Cerebellar nuclear complex (tissue), 1 donor: ENCODE data around the gene LYRM1.
"Not testable (repeated sequence)": the region's sequence is repeated elsewhere in the genome, so short reads cannot be mapped to it uniquely, and the experiment has no call there.

Experiments used
- DNase-seq, 2 experiments: peaks; one replicate each; lab custom pipeline; 2025; lab: John Stamatoyannopoulos, UW

Gene LYRM1

DNA sequence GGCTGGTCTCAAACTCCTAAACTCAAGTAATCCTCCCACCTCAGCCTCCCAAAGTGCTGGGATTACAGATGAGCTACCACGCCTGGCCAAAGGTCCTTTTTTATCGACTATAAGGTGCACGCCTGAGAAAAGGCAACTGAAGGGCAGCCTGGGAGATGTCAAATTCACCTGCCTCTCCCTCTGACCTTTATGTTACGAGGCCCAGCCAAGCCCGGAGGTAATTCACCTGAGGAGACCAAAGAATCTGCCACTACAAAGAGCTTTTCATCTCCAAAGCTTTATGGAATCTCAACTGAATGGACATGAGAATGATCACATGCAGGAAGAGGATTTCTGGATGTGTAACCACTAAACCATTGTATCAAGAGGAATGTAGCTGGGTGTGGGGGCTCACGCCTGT, 37.2 kb downstream of the LYRM1 start:
- no peak for DNase-seq

DNA sequence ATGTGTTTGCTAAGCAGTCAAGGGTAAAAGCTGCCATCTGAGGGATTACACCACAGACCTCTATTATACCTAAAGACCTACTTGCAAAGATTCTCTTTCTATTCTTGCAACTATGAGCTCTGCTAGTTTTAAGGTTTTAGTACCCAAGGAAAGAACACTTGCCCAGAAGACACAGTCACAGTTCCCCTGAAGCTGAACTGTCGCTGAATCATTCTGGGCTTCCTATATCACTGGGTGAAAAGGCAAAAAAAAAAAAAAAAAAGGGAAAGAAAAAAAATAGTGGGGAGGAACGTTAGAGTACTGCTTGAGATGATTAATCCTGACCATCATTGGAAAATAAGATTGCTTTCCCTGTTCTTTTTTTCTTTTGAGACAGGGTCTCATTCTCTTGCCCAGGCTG, 37.9 kb downstream of the LYRM1 start:
- DNase-seq, result no peak

DNA sequence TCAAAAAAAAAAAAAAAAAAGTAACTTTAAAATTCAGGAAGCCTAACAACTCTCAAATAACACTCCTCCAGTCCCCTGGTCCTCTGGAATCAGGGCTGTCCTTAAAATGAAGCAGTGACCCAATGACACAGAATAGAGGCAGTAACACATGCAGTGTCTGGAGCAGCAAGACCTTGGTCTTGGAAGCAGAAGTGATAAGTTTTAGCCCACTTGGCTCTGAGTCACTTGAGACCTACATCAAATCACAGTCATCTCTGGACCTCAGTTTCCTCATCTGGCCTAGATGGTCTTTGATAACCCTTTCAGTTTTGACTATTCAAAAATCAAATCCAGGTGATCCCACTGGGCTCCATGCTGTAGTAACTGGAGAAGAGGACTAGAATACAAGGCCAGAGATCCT, 39.0 kb downstream of the LYRM1 start:
- DNase-seq, result no peak

DNA sequence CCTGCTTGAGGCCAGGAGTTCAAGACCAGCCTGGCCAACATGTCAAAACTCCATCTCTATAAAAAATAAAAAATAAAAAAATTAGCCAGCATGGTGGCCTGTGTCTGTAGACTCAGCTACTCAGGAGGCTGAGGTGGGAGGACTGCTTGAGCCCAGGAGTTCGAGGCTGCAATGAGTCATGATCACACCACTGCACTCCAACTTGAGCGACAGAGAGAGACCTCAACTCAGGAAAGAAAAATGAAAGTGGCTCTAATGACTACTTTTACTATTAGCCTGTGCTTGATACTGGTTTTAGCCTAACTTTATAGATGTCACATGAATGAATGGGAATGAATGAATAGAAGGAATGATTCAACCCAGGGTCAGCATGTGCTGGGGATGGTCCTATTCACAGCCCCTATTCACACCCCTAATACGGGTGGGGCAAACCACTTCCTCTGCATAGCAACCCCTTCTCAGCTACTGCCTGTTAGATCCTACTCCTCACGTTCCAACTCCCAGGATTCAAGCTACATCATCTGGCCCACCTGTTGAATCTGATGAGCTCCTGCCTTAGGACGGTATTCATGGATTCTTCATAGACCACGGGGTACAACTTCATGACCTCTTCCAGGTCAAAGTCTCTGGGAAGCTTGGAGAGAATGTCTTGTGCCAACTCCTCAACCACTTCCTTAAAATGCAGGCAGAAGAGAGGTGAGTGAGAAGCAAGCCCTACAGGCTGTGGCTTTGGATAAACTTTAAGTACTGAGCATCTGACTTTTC, 40.5 kb downstream of the LYRM1 start:
- no peak for DNase-seq

DNA sequence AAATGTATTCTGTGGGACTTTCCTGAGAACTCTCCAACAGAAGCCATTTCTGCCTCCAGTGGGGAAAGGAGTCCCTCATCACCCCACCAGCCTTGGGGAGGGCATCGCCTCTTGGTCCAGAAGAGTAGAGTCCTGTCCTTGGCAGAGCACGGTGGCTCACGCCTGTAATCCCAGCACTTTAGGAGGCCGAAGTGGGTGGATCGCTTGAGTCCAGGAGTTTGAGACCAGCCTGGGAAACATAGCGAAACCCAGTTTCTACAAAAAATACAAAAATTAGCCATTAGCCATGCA, 41.0 kb downstream of the LYRM1 start:
- no peak for DNase-seq

DNA sequence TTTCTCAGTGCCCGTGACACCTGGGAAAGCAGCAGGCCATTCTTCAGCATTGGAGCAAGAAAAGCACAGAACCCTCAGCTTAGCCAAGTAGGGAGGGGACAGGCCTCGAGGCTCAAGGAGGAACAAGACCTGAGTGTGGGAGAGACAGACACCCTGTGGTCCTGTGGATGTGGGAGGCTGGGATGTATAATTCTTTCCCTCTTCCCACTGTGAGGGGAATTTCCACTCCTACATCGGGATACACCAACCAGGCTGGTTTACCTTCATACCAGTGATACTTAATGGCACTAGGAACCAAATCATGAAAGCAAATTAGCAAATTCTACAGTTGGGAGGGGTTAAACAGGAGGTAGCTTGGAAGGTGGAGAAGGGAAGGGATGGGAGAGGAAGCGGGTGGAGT, 41.7 kb downstream of the LYRM1 start:
- no peak for DNase-seq

DNA sequence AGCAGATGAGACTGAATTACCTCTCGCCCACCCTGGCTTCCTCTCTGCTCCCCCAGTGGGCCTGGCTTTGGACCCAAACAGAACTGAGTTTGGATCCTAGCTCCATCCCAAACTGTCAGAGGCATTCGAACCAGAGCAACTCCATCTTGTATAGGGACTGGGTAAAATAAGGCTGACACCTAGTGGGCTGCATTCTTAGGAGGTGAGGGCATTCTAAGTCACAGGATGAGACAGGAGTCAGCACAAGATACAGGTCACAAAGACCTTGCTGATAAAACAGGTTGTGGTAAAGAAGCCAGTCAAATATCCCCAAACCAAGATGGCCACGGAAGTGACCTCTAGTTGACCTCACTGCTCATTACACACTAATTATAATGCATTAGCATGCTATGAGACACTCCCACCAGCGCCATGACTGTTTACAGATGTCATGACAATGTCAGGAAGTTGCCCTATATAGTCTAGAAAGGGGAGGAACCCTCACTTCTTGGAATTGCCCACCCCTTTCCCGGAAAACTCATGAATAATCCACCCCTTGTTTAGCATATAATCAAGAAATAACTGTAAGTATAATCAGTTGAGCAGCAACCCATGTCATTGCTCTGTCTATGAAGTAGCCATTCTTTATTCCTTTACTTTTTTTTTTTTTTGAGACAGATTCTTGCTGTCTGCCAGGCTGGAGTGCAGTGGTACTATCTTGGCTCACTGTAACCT, 44.4 kb downstream of the LYRM1 start:
- no peak for DNase-seq

DNA sequence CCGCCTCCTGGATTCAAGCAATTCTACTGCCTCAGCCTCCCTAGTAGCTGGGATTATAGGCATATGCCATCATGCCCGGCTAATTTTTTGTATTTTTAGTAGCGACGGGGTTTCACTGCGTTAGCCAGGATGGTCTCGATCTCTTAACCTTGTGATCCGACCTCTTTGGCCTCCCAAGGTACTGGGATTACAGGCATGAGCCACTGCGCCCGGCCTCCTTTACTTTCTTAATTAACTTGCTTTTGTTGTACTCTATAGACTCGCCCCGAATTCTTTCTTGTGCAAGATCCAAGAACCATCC, 45.0 kb downstream of the LYRM1 start:
- DNase-seq, result not testable (repeated sequence)

DNA sequence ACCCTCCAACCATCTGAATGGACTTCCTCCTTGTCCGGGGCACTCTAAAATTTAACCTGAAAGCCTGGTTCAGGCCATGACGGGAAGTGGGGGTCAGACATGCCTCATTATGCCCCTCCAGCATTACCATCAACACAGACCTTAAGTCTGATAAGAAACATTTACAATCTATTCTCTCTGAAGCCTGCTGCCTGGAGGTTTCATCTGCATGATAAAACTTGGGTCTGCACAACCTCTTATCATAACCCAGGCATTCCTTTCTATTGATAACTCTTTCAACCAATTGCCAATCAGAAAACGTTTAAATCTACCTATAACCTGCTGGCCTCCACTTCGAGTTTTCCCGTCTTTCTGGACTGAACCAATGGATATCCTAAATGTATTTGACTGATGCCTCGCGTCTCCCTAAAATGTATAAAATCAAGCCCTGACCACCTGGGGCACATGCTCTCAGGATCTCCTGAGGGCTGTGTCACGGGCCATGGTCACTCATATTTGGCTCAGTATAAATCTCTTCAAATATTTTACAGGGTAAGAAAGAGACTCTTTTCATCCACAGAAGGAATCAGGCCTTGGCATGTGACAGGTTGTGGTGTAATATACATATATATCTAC, 45.6 kb downstream of the LYRM1 start:
- DNase-seq, result no peak

DNA sequence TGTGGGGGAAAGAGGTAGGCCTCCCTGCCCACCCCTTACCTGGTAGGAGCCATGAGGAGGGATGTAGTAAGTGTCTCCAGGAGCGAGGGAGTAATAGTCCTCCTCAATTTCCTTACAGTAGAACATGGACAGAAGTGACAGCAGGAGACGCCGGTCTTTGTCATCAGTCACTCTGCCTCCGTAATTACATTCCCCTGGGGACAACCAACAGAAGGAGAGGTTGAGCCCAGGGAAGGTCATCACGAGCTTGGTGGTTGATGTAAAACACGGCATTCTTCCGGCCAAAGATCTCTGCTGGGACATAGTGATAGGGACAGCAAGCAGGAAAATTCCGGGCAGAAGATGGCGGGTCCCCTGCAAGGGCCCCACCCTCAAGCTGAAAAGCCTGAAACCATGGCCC, 47.9 kb downstream of the LYRM1 start:
- no peak for DNase-seq

DNA sequence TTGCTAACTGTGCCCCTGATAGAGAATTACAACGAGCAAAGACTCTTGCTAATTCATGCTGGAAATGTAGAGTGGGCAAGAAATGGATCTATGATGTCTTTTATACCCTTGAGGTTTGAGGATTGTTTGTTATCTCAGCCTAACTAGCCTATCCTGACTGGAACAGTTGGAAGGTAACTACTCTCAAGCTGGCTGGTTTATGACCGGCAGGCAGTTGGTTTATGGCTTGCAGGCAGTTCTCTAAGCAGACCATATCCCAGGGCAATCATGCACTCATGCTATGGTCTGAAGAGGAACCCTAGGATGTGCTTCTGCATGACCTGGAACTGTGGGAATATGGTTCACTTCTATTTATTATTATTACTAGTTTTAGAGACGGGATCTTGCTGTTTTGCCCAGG, 49.1 kb downstream of the LYRM1 start:
- no peak for DNase-seq

DNA sequence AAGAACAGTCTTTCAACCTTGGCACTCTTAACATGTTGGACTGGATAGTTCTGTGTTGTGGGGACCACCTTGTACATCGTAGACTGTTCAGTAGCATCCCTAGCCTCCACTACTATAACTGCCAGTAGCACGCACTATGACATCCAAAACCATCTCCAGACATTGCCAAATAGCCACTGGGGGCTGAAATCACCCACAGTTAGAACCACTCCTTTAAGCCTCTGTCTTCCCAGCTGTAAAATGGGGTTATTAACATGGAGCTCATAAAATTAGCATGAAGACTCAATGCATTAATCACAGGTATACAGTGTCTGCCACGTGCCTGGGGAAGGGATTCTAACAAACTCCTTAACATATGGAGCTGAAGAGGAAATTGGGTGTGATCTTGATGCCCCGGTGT, 49.7 kb downstream of the LYRM1 start:
- no peak for DNase-seq

DNA sequence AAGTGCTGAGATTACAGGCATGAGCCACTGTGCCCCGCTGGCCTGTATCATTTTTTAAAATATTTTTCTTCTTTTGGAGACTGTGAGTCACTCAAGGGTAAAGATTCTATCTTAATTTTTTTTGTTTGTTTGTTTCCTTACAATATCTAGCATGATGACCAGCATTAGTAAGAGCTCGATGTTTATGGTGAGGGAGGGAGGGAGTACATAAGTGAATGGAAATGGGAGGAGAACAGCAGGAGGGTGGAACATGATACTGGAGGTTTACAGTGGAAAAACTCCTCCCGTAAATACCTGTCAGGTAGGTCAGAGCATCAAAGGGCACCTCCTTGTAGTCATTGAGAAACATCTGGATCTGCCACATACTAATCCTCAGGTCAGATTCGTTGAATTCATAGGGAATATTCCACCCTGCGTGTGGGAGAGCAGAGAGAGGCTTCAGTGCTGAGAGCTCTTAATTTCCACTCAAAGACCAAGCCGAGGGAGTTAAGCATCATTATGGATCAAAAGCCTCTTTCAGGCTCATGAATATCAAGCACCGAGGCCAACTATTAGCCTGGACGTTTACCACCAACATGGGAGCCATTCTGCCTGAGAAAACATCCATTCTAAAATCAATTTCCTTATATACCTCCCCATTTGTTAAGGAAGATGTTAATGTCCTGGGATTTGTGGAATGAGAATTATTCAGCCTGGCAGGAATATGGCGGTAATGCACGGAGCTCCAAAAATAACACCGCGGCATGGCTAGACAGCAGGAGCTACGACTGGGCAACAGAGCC, 51.8 kb downstream of the LYRM1 start:
- DNase-seq, result no peak

DNA sequence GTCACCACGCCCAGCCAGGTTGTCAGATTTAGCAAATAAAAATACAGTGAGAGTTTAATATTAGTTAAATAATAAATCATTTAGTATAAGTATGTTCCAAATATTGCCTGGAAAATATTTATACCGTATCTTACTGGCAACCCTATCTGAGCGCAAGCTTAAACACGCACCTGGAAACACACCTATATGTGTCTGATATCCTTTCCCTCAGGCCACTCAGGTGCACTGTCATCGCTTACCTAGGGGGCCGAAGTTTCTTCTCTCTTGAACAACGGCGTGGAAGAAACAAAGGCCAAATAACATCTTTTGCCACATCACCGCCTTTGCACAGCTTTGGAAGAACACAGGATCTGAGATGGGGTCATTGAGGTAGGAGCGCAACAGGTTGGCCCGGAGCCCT, 54.0 kb downstream of the LYRM1 start:
- no peak for DNase-seq

DNA sequence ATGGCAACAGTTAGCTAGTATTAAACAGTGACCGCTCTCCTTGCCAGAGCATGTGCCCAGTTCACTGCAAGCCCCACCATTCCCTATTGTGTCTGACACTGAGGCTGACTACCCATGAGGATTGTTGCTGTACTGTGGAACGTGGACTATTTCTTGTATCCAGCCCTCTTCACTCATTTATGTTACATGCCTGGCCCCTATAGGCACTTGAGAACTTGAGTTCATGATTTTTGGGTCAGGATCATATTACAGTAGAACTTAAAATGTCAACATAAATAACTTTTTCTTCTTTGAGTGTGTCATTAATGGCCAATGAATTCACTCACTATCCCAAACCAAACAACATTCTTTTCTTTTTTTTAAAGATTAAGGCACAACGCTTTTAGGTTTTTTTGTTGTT, 55.7 kb downstream of the LYRM1 start:
- no peak for DNase-seq

DNA sequence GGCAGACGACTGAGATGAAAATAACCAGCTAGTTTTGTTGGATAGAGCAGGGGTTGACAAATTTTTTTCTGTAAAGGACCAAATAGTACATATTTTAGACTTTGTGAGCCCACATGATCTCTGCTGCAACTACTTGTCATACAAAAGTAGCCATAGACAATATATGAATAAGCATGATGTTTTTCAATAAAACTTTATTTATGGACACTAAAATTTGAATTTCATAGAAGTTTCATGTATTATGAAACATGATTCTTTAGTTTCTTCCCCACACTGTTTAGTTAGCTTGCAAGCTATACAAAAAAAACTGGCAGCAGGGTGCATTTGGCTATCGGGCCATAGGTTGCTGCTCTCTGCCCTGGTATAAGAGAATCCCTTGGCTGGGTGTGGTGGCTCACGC, 56.6 kb downstream of the LYRM1 start:
- DNase-seq, result no peak

DNA sequence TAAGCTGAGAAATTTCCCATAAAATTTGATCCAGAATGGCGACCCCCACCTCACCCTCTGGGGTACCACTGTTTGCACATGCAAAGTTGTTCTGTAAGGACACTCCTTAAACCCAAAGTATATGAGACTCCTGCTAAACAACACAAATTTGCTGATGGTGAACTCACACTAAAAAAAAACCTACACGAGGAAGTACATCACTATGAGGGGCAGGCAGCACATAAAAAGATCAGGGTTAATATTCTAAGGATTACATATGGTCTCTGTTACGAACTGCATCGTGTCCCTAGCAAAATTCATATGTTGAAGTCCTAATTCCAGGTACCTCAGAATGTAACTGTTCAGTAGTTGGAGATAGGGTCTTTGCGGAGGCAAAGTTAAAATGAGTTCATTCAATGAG, 60.3 kb downstream of the LYRM1 start:
- no peak for DNase-seq

DNA sequence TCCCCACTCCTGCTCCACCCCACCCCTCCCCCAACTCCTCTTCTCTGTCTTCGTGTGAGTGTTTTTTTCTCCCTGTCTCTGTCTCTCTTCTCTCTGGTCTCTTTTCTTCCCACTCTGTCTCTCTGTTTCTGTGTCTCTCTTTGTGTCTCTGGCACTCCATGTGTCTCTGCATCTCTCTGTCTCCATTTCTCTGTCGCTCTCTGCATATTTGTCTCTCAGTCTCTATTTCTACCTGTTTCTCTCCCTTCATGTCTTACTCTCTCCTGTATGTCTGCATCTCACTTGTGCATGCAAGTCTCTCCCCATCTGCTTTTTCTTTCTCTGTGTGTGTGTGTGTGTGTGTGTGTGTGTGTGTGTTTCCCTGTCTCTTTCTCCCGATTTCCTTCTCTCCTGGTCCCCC, 68.2 kb downstream of the LYRM1 start:
- DNase-seq, result no peak

DNA sequence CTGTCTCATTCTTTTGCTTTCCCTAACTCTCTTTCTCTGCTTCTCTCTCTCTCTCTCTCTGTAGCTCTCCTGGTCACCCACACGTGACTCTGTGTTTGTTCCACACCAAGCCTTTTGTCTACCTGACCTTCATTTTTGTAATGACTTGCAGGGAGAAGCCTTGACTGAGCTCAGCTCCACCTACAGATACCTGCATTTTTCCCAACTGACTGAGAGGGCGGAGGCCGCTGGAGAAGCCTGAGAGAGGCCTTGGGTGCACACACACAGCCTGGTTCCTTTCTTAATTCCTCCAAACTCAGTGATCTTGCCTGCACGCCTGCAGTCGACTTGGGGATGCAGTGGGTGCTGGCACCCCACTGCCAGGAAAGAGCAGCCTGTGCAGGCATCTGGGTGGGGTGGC, 68.8 kb downstream of the LYRM1 start:
- no peak for DNase-seq

DNA sequence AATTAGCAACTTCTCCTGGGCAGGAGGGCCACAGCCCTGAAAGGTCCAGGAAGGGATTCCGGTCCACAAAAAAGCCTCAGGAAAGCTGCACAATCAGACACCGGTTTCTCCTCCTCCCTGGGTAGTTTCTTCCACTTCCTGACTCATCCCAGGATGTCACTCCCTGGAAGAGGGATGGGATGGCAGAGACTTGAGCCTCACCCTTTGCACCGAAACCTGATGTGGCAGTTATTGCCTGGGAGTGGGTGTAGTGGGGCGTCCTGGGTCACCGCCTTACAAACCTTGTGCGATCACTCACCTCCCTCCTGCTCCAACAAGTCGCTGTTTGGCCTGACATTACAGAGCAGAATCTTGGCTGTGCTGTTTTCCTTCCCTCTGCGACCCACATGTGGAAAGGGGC, 70.8 kb downstream of the LYRM1 start:
- DNase-seq, result no peak

DNA sequence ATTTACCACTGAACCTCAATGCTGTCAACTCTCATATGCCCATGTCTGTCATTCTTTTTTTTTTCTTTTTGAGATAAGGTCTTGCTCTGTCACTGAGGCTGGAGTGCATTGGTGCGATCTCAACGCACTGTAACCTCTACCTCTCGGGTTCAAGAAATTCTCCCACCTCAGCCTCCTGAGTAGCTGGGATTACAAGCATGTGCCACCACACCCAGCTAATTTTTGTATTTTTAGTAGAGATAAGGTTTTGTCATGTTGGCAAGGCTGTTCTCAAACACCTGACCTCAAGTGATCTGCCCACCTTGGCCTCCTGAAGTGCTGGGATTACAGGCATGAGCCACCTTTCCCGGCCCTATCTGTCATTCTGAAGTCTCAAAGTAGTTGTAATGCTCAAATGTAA, 72.6 kb downstream of the LYRM1 start:
- DNase-seq, result not testable (repeated sequence)
